Inflammatory macrophage treated with lipopolysaccharide for 4 hours (primary cell): ENCODE measurements around the gene CTTN.
"Not testable (repeated sequence)": the region's sequence is repeated elsewhere in the genome, so short reads cannot be mapped to it uniquely, and the experiment has no call there.

Experiments used
- DNase-seq: peaks from one replicate; pipeline ENCODE4 v3.0.0-alpha.2; 2020

The CTTN gene

GRCh38 chr11:70429724-70430521 is 31.6 kb downstream of the CTTN start:
- DNase-seq: no peak

GRCh38 chr11:70430671-70431574 is 32.6 kb downstream of the CTTN start:
- no peak for DNase-seq

- DNase-seq: no peak
Measured at GRCh38 chr11:70431611-70432010, 33.3 kb downstream of the CTTN start.

- no peak for DNase-seq
Measured at GRCh38 chr11:70432065-70432464, 33.7 kb downstream of the CTTN start.

- DNase-seq: no peak
Measured at GRCh38 chr11:70432580-70432979, 34.3 kb downstream of the CTTN start.

GRCh38 chr11:70433038-70433437 is 34.7 kb downstream of the CTTN start:
- DNase-seq: no peak

GRCh38 chr11:70433526-70433925 is 35.2 kb downstream of the CTTN start:
- no peak for DNase-seq

GRCh38 chr11:70433966-70434812 is 35.9 kb downstream of the CTTN start:
- DNase-seq: no peak

- no peak for DNase-seq
Measured at GRCh38 chr11:70434813-70435278, 36.5 kb downstream of the CTTN start.

GRCh38 chr11:70435361-70435760 is 37.0 kb downstream of the CTTN start:
- DNase-seq: no peak

- DNase-seq: no peak
Measured at GRCh38 chr11:70435765-70436500, 37.6 kb downstream of the CTTN start.

GRCh38 chr11:70436501-70436860 is 38.2 kb downstream of the CTTN start:
- no peak for DNase-seq

- DNase-seq: no peak
Measured at GRCh38 chr11:70437111-70437784, 38.9 kb downstream of the CTTN start.

- no peak for DNase-seq
Measured at GRCh38 chr11:70440206-70440605, 41.9 kb downstream of the CTTN start.

GRCh38 chr11:70443773-70444030 is 45.4 kb downstream of the CTTN start:
- DNase-seq: no peak

- no peak for DNase-seq
Measured at GRCh38 chr11:70445091-70445490, 46.8 kb downstream of the CTTN start.

GRCh38 chr11:70445605-70446004 is 47.3 kb downstream of the CTTN start:
- DNase-seq: no peak

- DNase-seq: no peak
Measured at GRCh38 chr11:70448983-70449567, 50.7 kb downstream of the CTTN start.

GRCh38 chr11:70454197-70454767 is 56.0 kb downstream of the CTTN start:
- no peak for DNase-seq

GRCh38 chr11:70454811-70455210 is 56.5 kb downstream of the CTTN start:
- not testable (repeated sequence) for DNase-seq

- DNase-seq: no peak
Measured at GRCh38 chr11:70455354-70455753, 57.0 kb downstream of the CTTN start.
